GM12873 (cell line): ENCODE data around the gene NRXN3.

ENCODE experiments used
- CTCF ChIP-seq: IDR thresholded peaks from 2 replicates; pipeline ENCODE4 v1.5.1; 2012; ENCODE audit warnings: low read depth, mild to moderate bottlenecking, moderate library complexity, low read length, control low read depth; ENCODE audit not compliant: insufficient read depth; ENCODE audit errors: missing control alignments

NRXN3 gene

GRCh38 chr14:79500489-79500888 lies 1330.3 kb downstream of the NRXN3 start:
- TF ChIP-seq CTCF: no peak

DNA sequence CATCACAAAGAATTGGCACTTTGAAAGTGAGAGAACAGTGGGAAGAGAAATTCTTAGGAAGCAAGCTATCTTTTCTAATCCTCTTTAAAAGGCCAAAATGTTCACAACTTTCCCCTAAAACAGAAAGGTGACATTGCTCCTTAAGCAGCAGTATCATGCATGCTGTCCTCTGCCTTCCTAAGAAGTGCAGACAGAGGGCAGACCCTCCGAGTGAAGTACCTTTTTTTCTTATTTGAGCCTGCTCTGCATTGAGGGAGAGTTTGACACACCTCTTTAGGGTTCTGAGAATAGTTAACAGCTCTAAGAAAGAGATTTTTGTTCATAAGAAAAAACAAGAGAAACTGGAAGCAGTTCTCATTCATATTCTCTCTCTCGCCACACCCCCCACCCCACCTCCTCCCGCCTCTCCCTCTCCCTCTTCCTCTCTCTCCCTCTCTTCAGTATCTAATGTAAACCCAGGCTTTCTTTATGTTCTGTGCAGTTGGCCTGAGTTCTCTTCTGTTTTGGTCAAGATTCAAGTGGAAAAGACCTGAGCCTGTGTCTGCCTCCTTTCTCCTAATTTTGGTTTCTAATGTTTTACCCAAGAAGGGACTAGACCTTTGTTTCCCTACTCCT lies 1332.1 kb downstream of the NRXN3 start:
- no peak for TF ChIP-seq CTCF

DNA sequence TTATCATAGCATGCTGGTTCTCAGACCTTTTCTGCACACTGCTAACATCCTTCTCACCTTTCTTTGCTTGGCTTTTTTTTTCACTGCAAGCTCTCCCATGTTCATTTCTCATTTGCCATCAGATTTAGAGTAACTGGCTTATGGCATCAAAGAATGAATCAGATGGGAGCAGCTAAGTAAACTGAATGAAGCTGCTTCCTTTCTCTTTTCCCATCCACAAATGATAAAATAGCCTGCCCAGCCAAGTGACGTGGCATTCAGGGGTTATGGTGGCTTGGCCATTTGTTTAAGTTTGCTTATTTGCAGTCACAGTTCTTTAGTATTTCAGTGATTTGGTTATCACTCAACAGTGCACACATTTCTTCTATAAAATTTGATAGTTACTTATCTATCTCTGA lies 1332.6 kb downstream of the NRXN3 start:
- TF ChIP-seq CTCF: no peak

- no peak for TF ChIP-seq CTCF
Observed at GRCh38 chr14:79510659-79511058, 1340.5 kb downstream of the NRXN3 start.

DNA sequence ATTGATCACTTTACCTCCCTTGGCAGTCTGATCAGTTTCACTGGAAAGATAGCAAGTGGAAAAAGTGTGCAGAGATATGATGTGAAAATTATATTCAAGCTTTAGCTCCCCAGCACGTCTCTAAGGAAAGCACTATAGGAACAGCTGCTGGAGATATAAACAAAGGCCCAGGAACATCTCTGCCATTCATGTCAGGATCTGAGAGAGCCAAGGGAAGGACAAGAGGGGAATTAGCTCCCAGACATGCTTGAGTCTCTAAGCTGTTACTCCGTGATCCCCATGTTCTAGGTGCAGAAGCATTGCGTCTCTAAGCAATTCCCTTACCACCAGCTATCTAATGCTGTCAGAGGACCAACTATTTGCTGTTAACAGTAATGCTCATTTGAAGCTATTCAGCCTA lies 1341.0 kb downstream of the NRXN3 start:
- TF ChIP-seq CTCF: no peak

- no peak for TF ChIP-seq CTCF
Observed at GRCh38 chr14:79513446-79513845, 1343.3 kb downstream of the NRXN3 start.

- no peak for TF ChIP-seq CTCF
Observed at GRCh38 chr14:79514700-79515099, 1344.5 kb downstream of the NRXN3 start.

- no peak for TF ChIP-seq CTCF
Observed at GRCh38 chr14:79515158-79515557, 1345.0 kb downstream of the NRXN3 start.
